Ishikawa (cell line): ENCODE data around the gene AADACL4.

Experiments
- CEBPB ChIP-seq: IDR thresholded peaks from 2 replicates; pipeline ENCODE4 v1.6.1; 2012
- CREB1 ChIP-seq: IDR thresholded peaks from 2 replicates; pipeline ENCODE4 v1.6.1; 2012; ENCODE audit warnings: low read depth
- EP300 ChIP-seq: IDR thresholded peaks from 2 replicates; pipeline ENCODE4 v1.6.1; 2012; ENCODE audit warnings: borderline replicate concordance
- FOXM1 ChIP-seq: IDR thresholded peaks from 2 replicates; pipeline ENCODE4 v1.6.1; 2012; ENCODE audit warnings: low read depth, borderline replicate concordance
- MAX ChIP-seq: IDR thresholded peaks from 2 replicates; pipeline ENCODE4 v1.6.1; 2012
- NFIC ChIP-seq: IDR thresholded peaks from 2 replicates; pipeline ENCODE4 v1.6.1; 2012
- RAD21 ChIP-seq: IDR thresholded peaks from 2 replicates; pipeline ENCODE4 v1.6.1; 2012; ENCODE audit warnings: low read depth
- TAF1 ChIP-seq: IDR thresholded peaks from 2 replicates; pipeline ENCODE4 v1.6.1; 2012; ENCODE audit warnings: low read depth, mild to moderate bottlenecking
- TCF12 ChIP-seq: IDR thresholded peaks from 2 replicates; pipeline ENCODE4 v1.6.1; 2012; ENCODE audit warnings: low read depth
- TEAD4 ChIP-seq: IDR thresholded peaks from 2 replicates; pipeline ENCODE4 v1.6.1; 2012
- YY1 ChIP-seq: IDR thresholded peaks from 2 replicates; pipeline ENCODE4 v1.6.1; 2012; ENCODE audit warnings: low read depth
- ZBTB7A ChIP-seq: IDR thresholded peaks from 2 replicates; pipeline ENCODE4 v1.6.1; 2012; ENCODE audit warnings: low read depth
- TF ChIP-seq, protein P1 (sequence below): IDR thresholded peaks from 2 replicates; pipeline ENCODE4 v1.6.1; 2012; ENCODE audit warnings: low read depth, mild to moderate bottlenecking

- TF ChIP-seq FOXM1 (no peak), NFIC (no peak), YY1 (no peak), EP300 (no peak), ZBTB7A (no peak), RAD21 (no peak), TAF1 (no peak), TEAD4 (no peak), CEBPB (no peak), MAX (no peak), CREB1 (no peak), TCF12 (no peak)
- TF ChIP-seq, protein P1, sequence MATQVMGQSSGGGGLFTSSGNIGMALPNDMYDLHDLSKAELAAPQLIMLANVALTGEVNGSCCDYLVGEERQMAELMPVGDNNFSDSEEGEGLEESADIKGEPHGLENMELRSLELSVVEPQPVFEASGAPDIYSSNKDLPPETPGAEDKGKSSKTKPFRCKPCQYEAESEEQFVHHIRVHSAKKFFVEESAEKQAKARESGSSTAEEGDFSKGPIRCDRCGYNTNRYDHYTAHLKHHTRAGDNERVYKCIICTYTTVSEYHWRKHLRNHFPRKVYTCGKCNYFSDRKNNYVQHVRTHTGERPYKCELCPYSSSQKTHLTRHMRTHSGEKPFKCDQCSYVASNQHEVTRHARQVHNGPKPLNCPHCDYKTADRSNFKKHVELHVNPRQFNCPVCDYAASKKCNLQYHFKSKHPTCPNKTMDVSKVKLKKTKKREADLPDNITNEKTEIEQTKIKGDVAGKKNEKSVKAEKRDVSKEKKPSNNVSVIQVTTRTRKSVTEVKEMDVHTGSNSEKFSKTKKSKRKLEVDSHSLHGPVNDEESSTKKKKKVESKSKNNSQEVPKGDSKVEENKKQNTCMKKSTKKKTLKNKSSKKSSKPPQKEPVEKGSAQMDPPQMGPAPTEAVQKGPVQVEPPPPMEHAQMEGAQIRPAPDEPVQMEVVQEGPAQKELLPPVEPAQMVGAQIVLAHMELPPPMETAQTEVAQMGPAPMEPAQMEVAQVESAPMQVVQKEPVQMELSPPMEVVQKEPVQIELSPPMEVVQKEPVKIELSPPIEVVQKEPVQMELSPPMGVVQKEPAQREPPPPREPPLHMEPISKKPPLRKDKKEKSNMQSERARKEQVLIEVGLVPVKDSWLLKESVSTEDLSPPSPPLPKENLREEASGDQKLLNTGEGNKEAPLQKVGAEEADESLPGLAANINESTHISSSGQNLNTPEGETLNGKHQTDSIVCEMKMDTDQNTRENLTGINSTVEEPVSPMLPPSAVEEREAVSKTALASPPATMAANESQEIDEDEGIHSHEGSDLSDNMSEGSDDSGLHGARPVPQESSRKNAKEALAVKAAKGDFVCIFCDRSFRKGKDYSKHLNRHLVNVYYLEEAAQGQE: no peak
Measured at GRCh38 chr1:12620488-12620865, 23.4 kb upstream of the AADACL4 start.
